Measurements from ENCODE around the gene FKRP. TPM values are rescaled to one million over a fixed set of nuclear protein-coding genes. Genes with fewer than 3 reads are reported as not detected.
"Not testable (repeated sequence)": the region's sequence is repeated elsewhere in the genome, so short reads cannot be mapped to it uniquely, and the experiment has no call there.

The FKRP gene
- total RNA-seq, 1 donor from 2014 or later = 37.7 TPM

GRCh38 chr19:46700704-46701103, 45.2 kb upstream of the FKRP start:
- Mint-ChIP-seq H3K27ac (ENCODE audit: unreplicated experiment) (no peak overlapping the region), H3K36me3 (ENCODE audit: unreplicated experiment) (peaks cover 20% of the 10 kb centered on the region), H3K9me3 (ENCODE audit: unreplicated experiment) (no peaks in the 10 kb centered on the region), H3K4me1 (ENCODE audit: unreplicated experiment) (peaks cover 1% of the 10 kb centered on the region), H3K4me3 (ENCODE audit: unreplicated experiment) (no peak overlapping the region), H3K27me3 (ENCODE audit: unreplicated experiment) (no peaks in the 10 kb centered on the region)
- DNase-seq (ENCODE audit: extremely low spot score, unreplicated experiment) = no peak
- no peak for TF ChIP-seq CTCF (IDR thresholded peaks at IDR 0.05)

- Mint-ChIP-seq H3K36me3 (ENCODE audit: unreplicated experiment) (peaks cover 18% of the 10 kb centered on the region), H3K4me3 (ENCODE audit: unreplicated experiment) (no peak overlapping the region), H3K27me3 (ENCODE audit: unreplicated experiment) (no peaks in the 10 kb centered on the region), H3K27ac (ENCODE audit: unreplicated experiment) (no peak overlapping the region), H3K9me3 (ENCODE audit: unreplicated experiment) (no peaks in the 10 kb centered on the region), H3K4me1 (ENCODE audit: unreplicated experiment) (no peaks in the 10 kb centered on the region)
- TF ChIP-seq CTCF (IDR thresholded peaks at IDR 0.05) = peak; percentile 88
- DNase-seq (ENCODE audit: extremely low spot score, unreplicated experiment) = peak; percentile 91
Measured at GRCh38 chr19:46704379-46705076, 41.3 kb upstream of the FKRP start.

- no peaks in the 10 kb centered on the region for H3K9me3 Mint-ChIP-seq (ENCODE audit: unreplicated experiment)
- no peak overlapping the region for H3K27ac Mint-ChIP-seq (ENCODE audit: unreplicated experiment)
- no peak for DNase-seq (ENCODE audit: extremely low spot score, unreplicated experiment)
- H3K36me3 Mint-ChIP-seq (ENCODE audit: unreplicated experiment) = peaks cover 9% of the 10 kb centered on the region
- H3K4me3 Mint-ChIP-seq (ENCODE audit: unreplicated experiment) = no peak overlapping the region
- TF ChIP-seq CTCF (IDR thresholded peaks at IDR 0.05) = no peak
- peaks cover 19% of the 10 kb centered on the region for H3K4me1 Mint-ChIP-seq (ENCODE audit: unreplicated experiment)
- H3K27me3 Mint-ChIP-seq (ENCODE audit: unreplicated experiment) = no peaks in the 10 kb centered on the region
Measured at GRCh38 chr19:46710687-46711086, 35.2 kb upstream of the FKRP start.

GRCh38 chr19:46712768-46713338, 33.0 kb upstream of the FKRP start:
- not testable (repeated sequence) for H3K27me3 Mint-ChIP-seq (ENCODE audit: unreplicated experiment); DNase-seq (ENCODE audit: extremely low spot score, unreplicated experiment); H3K9me3 Mint-ChIP-seq (ENCODE audit: unreplicated experiment); H3K36me3 Mint-ChIP-seq (ENCODE audit: unreplicated experiment)
- peak overlapping the region; percentile 93 for H3K4me3 Mint-ChIP-seq (ENCODE audit: unreplicated experiment)
- peaks cover 26% of the 10 kb centered on the region for H3K4me1 Mint-ChIP-seq (ENCODE audit: unreplicated experiment)
- H3K27ac Mint-ChIP-seq (ENCODE audit: unreplicated experiment) = peak overlapping the region; percentile 93

GRCh38 chr19:46713781-46714443, 31.9 kb upstream of the FKRP start:
- TF ChIP-seq CTCF (IDR thresholded peaks at IDR 0.05) = no peak
- DNase-seq (ENCODE audit: extremely low spot score, unreplicated experiment) = no peak
- no peaks in the 10 kb centered on the region for H3K27me3 Mint-ChIP-seq (ENCODE audit: unreplicated experiment)
- H3K4me3 Mint-ChIP-seq (ENCODE audit: unreplicated experiment) = peak overlapping the region; percentile 93
- H3K36me3 Mint-ChIP-seq (ENCODE audit: unreplicated experiment) = peaks cover 3% of the 10 kb centered on the region
- H3K4me1 Mint-ChIP-seq (ENCODE audit: unreplicated experiment) = peaks cover 30% of the 10 kb centered on the region
- no peaks in the 10 kb centered on the region for H3K9me3 Mint-ChIP-seq (ENCODE audit: unreplicated experiment)
- H3K27ac Mint-ChIP-seq (ENCODE audit: unreplicated experiment) = peak overlapping the region; percentile 93

Measured in osteocyte (in vitro differentiated cells).